Measurements from ENCODE around the gene MTX2.

Gene MTX2

DNA sequence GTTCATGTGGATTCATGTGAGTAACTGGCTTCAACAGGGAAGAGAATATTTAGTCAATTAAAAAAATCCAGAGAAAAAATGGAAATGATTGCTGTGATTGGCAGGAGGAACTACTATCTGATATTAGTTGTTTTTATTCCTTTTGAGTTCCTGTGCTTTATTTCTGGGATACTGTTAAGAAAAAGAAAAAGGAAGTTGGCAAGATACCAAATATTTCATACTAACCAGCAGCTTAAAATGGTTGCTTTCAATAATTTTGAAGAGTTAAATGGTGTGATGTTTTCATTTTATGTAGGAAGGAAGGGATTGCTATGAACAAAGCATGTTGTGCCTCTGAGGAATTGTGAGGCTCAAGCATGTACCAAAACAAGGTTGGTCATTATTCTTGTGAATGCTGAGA lies 8.1 kb upstream of the MTX2 start:
- DNase-seq (ENCODE audit: low read depth) = no peak
- no peak for TF ChIP-seq MYC (IDR thresholded peaks at IDR 0.05; ENCODE audit: low read depth, low read length)
- TF ChIP-seq, protein P1, sequence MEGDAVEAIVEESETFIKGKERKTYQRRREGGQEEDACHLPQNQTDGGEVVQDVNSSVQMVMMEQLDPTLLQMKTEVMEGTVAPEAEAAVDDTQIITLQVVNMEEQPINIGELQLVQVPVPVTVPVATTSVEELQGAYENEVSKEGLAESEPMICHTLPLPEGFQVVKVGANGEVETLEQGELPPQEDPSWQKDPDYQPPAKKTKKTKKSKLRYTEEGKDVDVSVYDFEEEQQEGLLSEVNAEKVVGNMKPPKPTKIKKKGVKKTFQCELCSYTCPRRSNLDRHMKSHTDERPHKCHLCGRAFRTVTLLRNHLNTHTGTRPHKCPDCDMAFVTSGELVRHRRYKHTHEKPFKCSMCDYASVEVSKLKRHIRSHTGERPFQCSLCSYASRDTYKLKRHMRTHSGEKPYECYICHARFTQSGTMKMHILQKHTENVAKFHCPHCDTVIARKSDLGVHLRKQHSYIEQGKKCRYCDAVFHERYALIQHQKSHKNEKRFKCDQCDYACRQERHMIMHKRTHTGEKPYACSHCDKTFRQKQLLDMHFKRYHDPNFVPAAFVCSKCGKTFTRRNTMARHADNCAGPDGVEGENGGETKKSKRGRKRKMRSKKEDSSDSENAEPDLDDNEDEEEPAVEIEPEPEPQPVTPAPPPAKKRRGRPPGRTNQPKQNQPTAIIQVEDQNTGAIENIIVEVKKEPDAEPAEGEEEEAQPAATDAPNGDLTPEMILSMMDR (IDR thresholded peaks at IDR 0.05; ENCODE audit: low read depth, low read length) = no peak
- no peak for TF ChIP-seq MAX (IDR thresholded peaks at IDR 0.05; ENCODE audit: low read depth, low read length)
- H3K4me3 ChIP-seq (ENCODE audit: low read depth, low read length) = no peak overlapping the region

GRCh38 chr2:176268976-176269318 lies 295 bp upstream of the MTX2 start:
- no peak for DNase-seq (ENCODE audit: low read depth)
- H3K4me3 ChIP-seq (ENCODE audit: low read depth, low read length) = peak overlapping the region; percentile 84
- TF ChIP-seq MAX (IDR thresholded peaks at IDR 0.05; ENCODE audit: low read depth, low read length) (no peak), POLR2A (IDR thresholded peaks at IDR 0.05; ENCODE audit: extremely low read depth, insufficient read length) (no peak), MYC (IDR thresholded peaks at IDR 0.05; ENCODE audit: low read depth, low read length) (no peak)
- TF ChIP-seq, protein P1 (IDR thresholded peaks at IDR 0.05; ENCODE audit: low read depth, low read length) = no peak

DNA sequence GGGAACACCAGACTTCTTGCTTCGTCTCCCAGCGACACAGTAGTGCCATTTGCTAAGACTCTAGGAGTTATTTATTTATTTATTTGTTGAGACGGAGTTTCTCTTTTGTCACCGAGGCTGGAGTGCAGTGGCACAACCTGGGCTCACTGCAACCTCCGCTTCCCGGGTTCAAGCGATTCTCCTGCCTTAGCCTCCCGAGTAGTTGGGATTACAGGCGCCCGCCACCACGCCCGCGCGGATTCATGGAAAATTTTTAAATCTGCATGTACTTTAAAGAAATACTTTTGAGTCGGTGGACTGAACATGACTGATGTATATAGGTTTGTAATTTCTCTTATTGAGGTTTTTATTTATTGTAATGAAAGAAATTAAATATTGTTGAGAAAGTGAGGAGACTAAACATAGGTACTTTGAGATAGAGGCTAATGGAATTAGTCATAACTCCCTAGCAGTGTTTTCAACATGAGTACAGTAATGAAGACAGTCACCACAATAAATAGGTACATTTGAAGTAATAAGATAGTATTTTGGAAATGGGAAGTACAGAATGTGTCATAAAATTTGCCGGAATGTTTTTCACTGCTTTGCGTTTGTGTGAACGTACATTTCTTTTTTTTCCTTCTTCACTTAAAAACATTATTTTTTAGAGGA lies 983 bp downstream of the MTX2 start:
- no peak for TF ChIP-seq POLR2A (IDR thresholded peaks at IDR 0.05; ENCODE audit: extremely low read depth, insufficient read length)
- H3K4me3 ChIP-seq (ENCODE audit: low read depth, low read length) = peak overlapping the region; percentile 84
- DNase-seq (ENCODE audit: low read depth) = no peak

- TF ChIP-seq POLR2A (IDR thresholded peaks at IDR 0.05; ENCODE audit: extremely low read depth, insufficient read length) (no peak), MAX (IDR thresholded peaks at IDR 0.05; ENCODE audit: low read depth, low read length) (no peak), MYC (IDR thresholded peaks at IDR 0.05; ENCODE audit: low read depth, low read length) (no peak)
- TF ChIP-seq, protein P1 (IDR thresholded peaks at IDR 0.05; ENCODE audit: low read depth, low read length) = no peak
- DNase-seq (ENCODE audit: low read depth) = no peak
- peak overlapping the region; percentile 9 for H3K4me3 ChIP-seq (ENCODE audit: low read depth, low read length)
Observed at GRCh38 chr2:176272870-176273459, 3.7 kb downstream of the MTX2 start.

DNA sequence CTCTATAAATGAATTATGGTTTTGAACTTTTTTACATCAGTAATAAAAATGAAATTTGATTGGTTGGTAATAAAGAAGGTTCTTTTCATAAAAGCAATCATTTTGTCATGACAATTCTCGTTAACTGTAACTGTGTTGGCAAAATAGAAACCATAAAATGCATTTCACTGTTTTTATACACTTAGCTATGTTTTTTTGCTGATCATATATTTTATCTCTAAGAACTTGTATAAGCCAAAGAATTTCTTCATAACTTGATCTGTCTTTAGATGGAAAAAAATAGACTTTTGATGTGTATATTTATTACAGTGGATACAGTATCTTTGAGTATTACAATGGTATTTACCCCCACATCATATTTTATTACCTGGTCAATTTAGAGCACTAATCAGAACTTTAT lies 9.7 kb downstream of the MTX2 start:
- DNase-seq (ENCODE audit: low read depth) = no peak
- H3K4me3 ChIP-seq (ENCODE audit: low read depth, low read length) = no peak overlapping the region
- no peak for TF ChIP-seq POLR2A (IDR thresholded peaks at IDR 0.05; ENCODE audit: extremely low read depth, insufficient read length)
- TF ChIP-seq MYC (IDR thresholded peaks at IDR 0.05; ENCODE audit: low read depth, low read length) = no peak
- TF ChIP-seq, protein P1 (IDR thresholded peaks at IDR 0.05; ENCODE audit: low read depth, low read length) = no peak
- TF ChIP-seq MAX (IDR thresholded peaks at IDR 0.05; ENCODE audit: low read depth, low read length) = no peak

DNA sequence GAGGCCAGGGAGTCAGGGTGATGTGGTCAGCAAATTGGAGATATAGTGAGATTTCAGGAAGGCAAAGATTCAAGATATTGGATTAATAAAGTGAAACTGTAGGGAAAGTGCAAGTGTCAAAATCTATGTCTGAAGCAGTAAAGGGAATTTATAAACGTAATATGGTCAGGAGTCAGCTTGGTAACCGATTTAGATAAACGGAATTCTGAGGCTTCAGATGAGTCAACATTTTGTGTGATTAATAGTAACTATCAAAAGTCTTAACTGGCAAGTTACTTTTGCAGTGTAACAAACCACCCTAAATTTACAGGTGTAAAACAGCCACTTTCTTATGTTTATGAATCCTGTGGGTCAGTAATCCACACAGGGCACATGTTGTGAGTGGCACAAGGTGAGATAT lies 10.9 kb downstream of the MTX2 start:
- no peak overlapping the region for H3K4me3 ChIP-seq (ENCODE audit: low read depth, low read length)
- no peak for DNase-seq (ENCODE audit: low read depth)
- TF ChIP-seq, protein P1 (IDR thresholded peaks at IDR 0.05; ENCODE audit: low read depth, low read length) = no peak
- TF ChIP-seq MYC (IDR thresholded peaks at IDR 0.05; ENCODE audit: low read depth, low read length) (no peak), POLR2A (IDR thresholded peaks at IDR 0.05; ENCODE audit: extremely low read depth, insufficient read length) (no peak), MAX (IDR thresholded peaks at IDR 0.05; ENCODE audit: low read depth, low read length) (no peak)
